Liver (tissue), 9 donors: ENCODE results near the gene SAP30. TPM values are rescaled to one million over a fixed set of nuclear protein-coding genes. Genes with fewer than 3 reads are reported as not detected.

Experiments
- DNase-seq: peaks from one replicate; pipeline ENCODE4 v3.0.0-alpha.2; 2017; ENCODE audit warnings: low spot score
- H3K27ac ChIP-seq, 2 donors: one replicate each; pipeline ENCODE4 v1.7.0; 2013; ENCODE audit warnings: inconsistent platforms in 2 of 2, low read length in 2 of 2, control low read depth in 1 of 2, low read depth in 1 of 2, mild to moderate bottlenecking in 1 of 2
- H3K27me3 ChIP-seq, 4 donors: one replicate each; pipeline versions ENCODE4 v1.6.1 to v1.7.0; 2013; ENCODE audit warnings: low read length in 3 of 4, inconsistent platforms in 1 of 4, mild to moderate bottlenecking in 1 of 4, moderate library complexity in 1 of 4; ENCODE audit not compliant: control insufficient read depth in 4 of 4, insufficient read depth in 4 of 4
- H3K36me3 ChIP-seq, 4 donors: one replicate each; pipeline versions ENCODE4 v1.6.1 to v1.7.0; 2013; ENCODE audit warnings: low read length in 3 of 4, mild to moderate bottlenecking in 3 of 4, low read depth in 1 of 4, moderate library complexity in 1 of 4; ENCODE audit not compliant: control insufficient read depth in 4 of 4, insufficient read depth in 3 of 4
- H3K4me1 ChIP-seq, 4 donors: one replicate each; pipeline versions ENCODE4 v1.6.1 to v1.7.0; 2013; ENCODE audit warnings: low read length in 3 of 4, mild to moderate bottlenecking in 3 of 4, moderate library complexity in 1 of 4; ENCODE audit not compliant: control insufficient read depth in 4 of 4, insufficient read depth in 4 of 4
- H3K4me3 ChIP-seq, 3 donors: one replicate each; pipeline versions ENCODE4 v1.6.1 to v1.7.0; 2013; ENCODE audit warnings: low read length in 3 of 3, control low read depth in 1 of 3, low read depth in 1 of 3, mild to moderate bottlenecking in 1 of 3
- H3K9ac ChIP-seq, 2 donors: one replicate each; pipeline ENCODE4 v1.7.0; 2013; ENCODE audit warnings: low read length in 2 of 2, mild to moderate bottlenecking in 2 of 2, moderate library complexity in 2 of 2, control low read depth in 1 of 2, low read depth in 1 of 2
- H3K9me3 ChIP-seq, 4 donors: one replicate each; pipeline versions ENCODE4 v1.6.1 to v1.7.0; 2013; ENCODE audit warnings: low read length in 3 of 4; ENCODE audit not compliant: control insufficient read depth in 4 of 4
- EGR1 ChIP-seq, 2 donors: IDR thresholded peaks; 2 replicates each; pipeline ENCODE4 v1.6.1; 2016 to 2018; ENCODE audit warnings: antibody characterized with exemption in 2 of 2, low read depth in 2 of 2
- FOXA1 ChIP-seq: IDR thresholded peaks from 2 replicates; pipeline ENCODE4 v1.6.1; 2016; ENCODE audit warnings: antibody characterized with exemption
- FOXA2 ChIP-seq: IDR thresholded peaks from 2 replicates; pipeline ENCODE4 v1.6.1; 2016; ENCODE audit warnings: antibody characterized with exemption
- GABPA ChIP-seq, 2 donors: IDR thresholded peaks in 1 of 2; conservative IDR thresholded peaks in 1 of 2; 2 replicates each; pipeline ENCODE4 v1.6.1; 2016; ENCODE audit warnings: antibody characterized with exemption in 2 of 2, mild to moderate bottlenecking in 1 of 2, moderate library complexity in 1 of 2
- HNF4A ChIP-seq, 2 donors: conservative IDR thresholded peaks; 2 replicates each; pipeline ENCODE4 v1.6.1; 2016; ENCODE audit warnings: antibody characterized with exemption in 2 of 2, mild to moderate bottlenecking in 2 of 2
- HNF4G ChIP-seq: IDR thresholded peaks from 2 replicates; pipeline ENCODE4 v1.6.1; 2016; ENCODE audit warnings: antibody characterized with exemption
- JUND ChIP-seq, 2 donors: IDR thresholded peaks; 2 replicates each; pipeline ENCODE4 v1.6.1; 2016; ENCODE audit warnings: antibody characterized with exemption in 2 of 2
- NR2F2 ChIP-seq: IDR thresholded peaks from 2 replicates; pipeline ENCODE4 v1.6.1; 2016; ENCODE audit warnings: antibody characterized with exemption
- RAD21 ChIP-seq, 2 donors: IDR thresholded peaks; 2 replicates each; pipeline ENCODE4 v1.6.1; 2016; ENCODE audit warnings: antibody characterized with exemption in 2 of 2, mild to moderate bottlenecking in 2 of 2
- RXRA ChIP-seq, 2 donors: IDR thresholded peaks; 2 replicates each; pipeline ENCODE4 v1.6.1; 2017 to 2018; ENCODE audit warnings: antibody characterized with exemption in 2 of 2, mild to moderate bottlenecking in 1 of 2
- SP1 ChIP-seq: IDR thresholded peaks from 2 replicates; pipeline ENCODE4 v1.6.1; 2018; ENCODE audit warnings: antibody characterized with exemption, mild to moderate bottlenecking
- TAF1 ChIP-seq: conservative IDR thresholded peaks from 2 replicates; pipeline ENCODE4 v1.6.1; 2016; ENCODE audit warnings: antibody characterized with exemption, mild to moderate bottlenecking
- YY1 ChIP-seq: IDR thresholded peaks from 2 replicates; pipeline ENCODE4 v1.6.1; 2016; ENCODE audit warnings: antibody characterized with exemption, mild to moderate bottlenecking
- WGBS: extraction: QIAGEN DNeasy Blood & Tissue Kit; methylation state at CpG from one replicate; pipeline ENCODE4 v1.1.7; 2013; 5-methylcytosine and 5-hydroxymethylcytosine counted together
- polyA plus RNA-seq, 2 donors: library from polyadenylated mRNA; stranded (reverse) in 1 of 2; unstranded in 1 of 2; fragments of 200-250 nt in 1 of 2; fragments of >200 nt in 1 of 2; fragmentation: Nextera tagmentation in 1 of 2; extraction: Ambion mirVana in 1 of 2; gene quantifications; one replicate each; pipeline versions ENCODE4 v1.2.1 to v1.2.3, GENCODE V29; 2013 to 2015
- total RNA-seq, 2 donors: library from RNA; depleted of rRNA; stranded (reverse); fragments of >200 nt; gene quantifications; one replicate each; pipeline ENCODE4 v1.2.3, GENCODE V29; 2014
- TF ChIP-seq, protein P1 (sequence below): IDR thresholded peaks from 2 replicates; pipeline ENCODE4 v1.6.1; 2016; ENCODE audit warnings: antibody characterized with exemption
- TF ChIP-seq, protein P2 (sequence below): IDR thresholded peaks from 2 replicates; pipeline ENCODE4 v1.6.1; 2016; ENCODE audit warnings: antibody characterized with exemption, mild to moderate bottlenecking
- donor health status: healthy.
- donor health status: healthy.
- donor health status: healthy.
- donor health status: healthy.
- donor health status: healthy.

The SAP30 gene
- total and polyA plus RNA-seq, 4 donors: 1.3 to 10.0 (median 3.7) TPM

DNA sequence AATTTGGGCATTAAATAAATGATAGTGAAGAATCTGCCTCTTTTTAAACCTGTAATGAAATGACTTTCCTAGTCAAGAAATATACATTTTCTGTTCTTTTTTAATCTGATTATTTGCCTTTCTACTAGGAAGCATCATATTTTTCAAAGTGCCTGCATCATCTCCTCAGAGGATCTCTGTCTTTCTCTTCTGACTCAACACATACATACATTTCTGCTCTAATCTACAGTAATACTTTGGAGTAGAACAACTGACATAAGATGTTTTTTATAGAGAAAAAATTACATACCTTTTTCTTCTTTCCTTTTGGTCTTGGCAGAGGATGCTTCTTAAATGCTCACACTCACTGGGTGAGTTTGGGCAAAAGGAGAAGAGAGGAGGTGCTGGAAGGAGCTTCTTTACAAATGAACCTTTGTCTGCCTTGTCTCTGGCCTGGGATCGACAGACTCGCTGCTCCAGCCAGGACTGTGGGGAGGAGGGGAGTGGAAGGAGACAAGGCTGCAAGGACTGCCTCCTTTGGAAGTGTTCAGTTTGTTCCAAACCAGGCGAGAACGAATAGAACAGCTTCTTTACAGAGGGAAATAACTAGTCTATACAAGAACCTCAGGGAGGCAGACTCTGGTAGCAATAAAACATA, 28.1 kb downstream of the SAP30 start, which contains the start of gene SCRG1:
TSS of gene SCRG1 (minus strand) at position 338 of the 637 bp plus-strand sequence. CDS start 7,702 bp downstream, outside the sequence.
- Histone ChIP-seq H3K9me3 (no peaks in the 10 kb centered on the region), H3K4me1 (no peaks in the 10 kb centered on the region), H3K9ac (no peak within 1 kb of the TSS), H3K4me3 (no peak within 1 kb of the TSS), H3K36me3 (no peaks in the 10 kb centered on the region), H3K27ac (no peak within 1 kb of the TSS), H3K27me3 (no peaks in the 10 kb centered on the region)
- 76% methylated on average over 4 of the region's 4 CpGs for WGBS
- DNase-seq: no peak
- TF ChIP-seq FOXA2 (no peak), SP1 (no peak), FOXA1 (no peak), GABPA (IDR thresholded peaks at IDR 0.05 in 1 of 2, conservative IDR thresholded peaks at IDR 0.05 in 1 of 2) (no peak)
- TF ChIP-seq, protein P1, sequence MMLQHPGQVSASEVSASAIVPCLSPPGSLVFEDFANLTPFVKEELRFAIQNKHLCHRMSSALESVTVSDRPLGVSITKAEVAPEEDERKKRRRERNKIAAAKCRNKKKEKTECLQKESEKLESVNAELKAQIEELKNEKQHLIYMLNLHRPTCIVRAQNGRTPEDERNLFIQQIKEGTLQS: no peak

DNA sequence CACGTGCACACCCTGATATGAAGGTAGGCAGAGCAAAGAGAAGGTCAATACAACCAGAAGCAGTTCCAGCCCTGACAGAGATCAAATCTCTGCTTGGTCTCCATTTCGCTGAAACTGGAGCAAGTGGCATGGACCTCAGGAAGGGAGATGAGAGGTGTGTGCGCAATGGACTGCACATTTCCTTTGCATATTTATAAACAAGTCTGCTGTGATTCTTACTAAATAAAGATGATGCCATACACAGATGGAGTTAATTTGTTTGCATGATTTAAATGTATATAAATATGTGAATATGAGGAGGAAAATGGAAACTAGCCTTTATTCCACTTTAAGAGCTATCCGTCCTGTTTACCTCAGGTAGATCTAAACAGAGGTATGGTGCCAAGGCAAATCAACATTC, 30.3 kb downstream of the SAP30 start:
- no peaks in the 10 kb centered on the region for H3K9me3 ChIP-seq
- no peak overlapping the region for H3K9ac ChIP-seq
- no peaks in the 10 kb centered on the region for H3K4me1 ChIP-seq
- H3K36me3 ChIP-seq: no peaks in the 10 kb centered on the region
- TF ChIP-seq, protein P2, sequence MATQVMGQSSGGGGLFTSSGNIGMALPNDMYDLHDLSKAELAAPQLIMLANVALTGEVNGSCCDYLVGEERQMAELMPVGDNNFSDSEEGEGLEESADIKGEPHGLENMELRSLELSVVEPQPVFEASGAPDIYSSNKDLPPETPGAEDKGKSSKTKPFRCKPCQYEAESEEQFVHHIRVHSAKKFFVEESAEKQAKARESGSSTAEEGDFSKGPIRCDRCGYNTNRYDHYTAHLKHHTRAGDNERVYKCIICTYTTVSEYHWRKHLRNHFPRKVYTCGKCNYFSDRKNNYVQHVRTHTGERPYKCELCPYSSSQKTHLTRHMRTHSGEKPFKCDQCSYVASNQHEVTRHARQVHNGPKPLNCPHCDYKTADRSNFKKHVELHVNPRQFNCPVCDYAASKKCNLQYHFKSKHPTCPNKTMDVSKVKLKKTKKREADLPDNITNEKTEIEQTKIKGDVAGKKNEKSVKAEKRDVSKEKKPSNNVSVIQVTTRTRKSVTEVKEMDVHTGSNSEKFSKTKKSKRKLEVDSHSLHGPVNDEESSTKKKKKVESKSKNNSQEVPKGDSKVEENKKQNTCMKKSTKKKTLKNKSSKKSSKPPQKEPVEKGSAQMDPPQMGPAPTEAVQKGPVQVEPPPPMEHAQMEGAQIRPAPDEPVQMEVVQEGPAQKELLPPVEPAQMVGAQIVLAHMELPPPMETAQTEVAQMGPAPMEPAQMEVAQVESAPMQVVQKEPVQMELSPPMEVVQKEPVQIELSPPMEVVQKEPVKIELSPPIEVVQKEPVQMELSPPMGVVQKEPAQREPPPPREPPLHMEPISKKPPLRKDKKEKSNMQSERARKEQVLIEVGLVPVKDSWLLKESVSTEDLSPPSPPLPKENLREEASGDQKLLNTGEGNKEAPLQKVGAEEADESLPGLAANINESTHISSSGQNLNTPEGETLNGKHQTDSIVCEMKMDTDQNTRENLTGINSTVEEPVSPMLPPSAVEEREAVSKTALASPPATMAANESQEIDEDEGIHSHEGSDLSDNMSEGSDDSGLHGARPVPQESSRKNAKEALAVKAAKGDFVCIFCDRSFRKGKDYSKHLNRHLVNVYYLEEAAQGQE: no peak
- TF ChIP-seq RXRA (IDR thresholded peaks at IDR 0.05) (no peak), FOXA2 (no peak), YY1 (no peak), FOXA1 (no peak)
- H3K4me3 ChIP-seq: no peak overlapping the region
- DNase-seq: no peak
- no peak overlapping the region for H3K27ac ChIP-seq
- WGBS: 94% methylated on average over 4 of the region's 4 CpGs
- no peaks in the 10 kb centered on the region for H3K27me3 ChIP-seq

DNA sequence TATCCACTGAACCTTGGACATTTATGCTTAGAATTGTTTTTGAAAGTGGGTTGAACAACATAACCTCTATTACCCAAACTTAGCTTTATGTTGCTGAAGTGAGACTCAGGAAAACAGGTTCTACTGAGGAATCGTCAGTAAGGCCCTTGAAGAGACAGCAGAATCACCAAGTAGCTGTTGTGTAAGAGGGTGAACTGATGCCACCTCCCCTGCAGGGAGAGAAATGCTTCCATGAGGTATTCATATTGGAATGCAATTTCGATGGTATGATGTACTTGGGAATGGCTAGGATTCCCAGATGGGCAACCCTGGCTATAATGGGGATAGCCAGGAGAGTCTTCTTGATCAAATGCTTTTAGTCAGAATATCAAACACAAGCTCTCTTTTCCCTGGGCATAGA, 32.3 kb downstream of the SAP30 start:
- no peaks in the 10 kb centered on the region for H3K9me3 ChIP-seq
- no peak overlapping the region for H3K27ac ChIP-seq
- 95% methylated on average over 2 of the region's 2 CpGs for WGBS
- no peak overlapping the region for H3K4me3 ChIP-seq
- no peaks in the 10 kb centered on the region for H3K27me3 ChIP-seq
- no peaks in the 10 kb centered on the region for H3K4me1 ChIP-seq
- DNase-seq: no peak
- no peak for TF ChIP-seq RXRA (IDR thresholded peaks at IDR 0.05)
- no peak for TF ChIP-seq RAD21 (IDR thresholded peaks at IDR 0.05)
- TF ChIP-seq, protein P1: no peak
- no peak for TF ChIP-seq SP1
- no peak for TF ChIP-seq HNF4A (conservative IDR thresholded peaks at IDR 0.05)
- TF ChIP-seq FOXA1: no peak
- no peak for TF ChIP-seq HNF4G
- TF ChIP-seq EGR1 (IDR thresholded peaks at IDR 0.05; ENCODE audit: low read depth in 2 of 2): no peak
- no peak for TF ChIP-seq YY1
- TF ChIP-seq FOXA2: no peak
- no peak for TF ChIP-seq NR2F2
- TF ChIP-seq GABPA (IDR thresholded peaks at IDR 0.05 in 1 of 2, conservative IDR thresholded peaks at IDR 0.05 in 1 of 2): no peak
- TF ChIP-seq TAF1: no peak
- no peak for TF ChIP-seq JUND (IDR thresholded peaks at IDR 0.05)
- TF ChIP-seq, protein P2: no peak
- H3K36me3 ChIP-seq: no peaks in the 10 kb centered on the region
- no peak overlapping the region for H3K9ac ChIP-seq
